ENCODE data around the gene STAP2. TPM values are rescaled to one million over a fixed set of nuclear protein-coding genes. Genes with fewer than 3 reads are reported as not detected.
A peak's percentile ranks its signal among the peaks of the same experiment; 100 is the strongest.

Gene STAP2
- total and polyA plus RNA-seq, 10 of the 15 experiments (the other 5 are each of a cell fraction or from before 2014, with no cell fraction given), result 0.84 to 22.4 (median 15.2) TPM

- TF ChIP-seq BRCA1 (IDR thresholded peaks at IDR 0.05; ENCODE audit: low read depth, low read length), result no peak
- peak; percentile 54 for TF ChIP-seq MTA2 (IDR thresholded peaks at IDR 0.05; ENCODE audit: low read depth)
- TF ChIP-seq TCF7 (IDR thresholded peaks at IDR 0.05; ENCODE audit: borderline replicate concordance), result no peak
- TF ChIP-seq YBX1 (IDR thresholded peaks at IDR 0.05), result no peak
- peak; percentile 71 for TF ChIP-seq LARP7 (IDR thresholded peaks at IDR 0.05)
- TF ChIP-seq SMC3 (IDR thresholded peaks at IDR 0.05; ENCODE audit: borderline replicate concordance, low read length), result peak; percentile 7; the same call in 1 of the 2 replicates
- TF ChIP-seq CEBPB (IDR thresholded peaks at IDR 0.05; ENCODE audit: borderline replicate concordance in 1 of 2, low read depth in 2 of 2, low read length in 2 of 2), result no peak
- TF ChIP-seq FOXK2 (IDR thresholded peaks at IDR 0.05), result no peak
- no peak for TF ChIP-seq ZZZ3 (IDR thresholded peaks at IDR 0.05; ENCODE audit: control insufficient read depth, insufficient read length, low read depth)
- TF ChIP-seq ZNF622 (IDR thresholded peaks at IDR 0.05), result no peak
- TF ChIP-seq MTA3 (IDR thresholded peaks at IDR 0.05; ENCODE audit: borderline replicate concordance, low read length), result no peak
- 0 out of 2 replicates have a peak, but pooled peaks have one; percentile 12 for TF ChIP-seq HCFC1 (IDR thresholded peaks at IDR 0.05; ENCODE audit: low read length)
- peak; percentile 58; the same call in 1 of the 2 replicates for TF ChIP-seq BACH1 (IDR thresholded peaks at IDR 0.05; ENCODE audit: borderline replicate concordance)
- TF ChIP-seq RUNX3 (IDR thresholded peaks at IDR 0.05; ENCODE audit: low read length), result peak; percentile 80
- peak; percentile 99 for TF ChIP-seq IKZF1 (conservative IDR thresholded peaks at IDR 0.05)
- TF ChIP-seq ZNF217 (IDR thresholded peaks at IDR 0.05), result no peak
- no peak for TF ChIP-seq ATF7 (IDR thresholded peaks at IDR 0.05; ENCODE audit: low read depth)
- no peak; the same call in 1 of the 2 replicates for TF ChIP-seq ZNF687 (IDR thresholded peaks at IDR 0.05)
- peak; percentile 85 for TF ChIP-seq ZNF207 (IDR thresholded peaks at IDR 0.05; ENCODE audit: borderline replicate concordance)
- TF ChIP-seq PAX8 (IDR thresholded peaks at IDR 0.05), result no peak
- no peak for TF ChIP-seq MYC (IDR thresholded peaks at IDR 0.05; ENCODE audit: insufficient read depth, insufficient read length, insufficient replicate concordance, low read length, severe bottlenecking)
- TF ChIP-seq, protein P1, sequence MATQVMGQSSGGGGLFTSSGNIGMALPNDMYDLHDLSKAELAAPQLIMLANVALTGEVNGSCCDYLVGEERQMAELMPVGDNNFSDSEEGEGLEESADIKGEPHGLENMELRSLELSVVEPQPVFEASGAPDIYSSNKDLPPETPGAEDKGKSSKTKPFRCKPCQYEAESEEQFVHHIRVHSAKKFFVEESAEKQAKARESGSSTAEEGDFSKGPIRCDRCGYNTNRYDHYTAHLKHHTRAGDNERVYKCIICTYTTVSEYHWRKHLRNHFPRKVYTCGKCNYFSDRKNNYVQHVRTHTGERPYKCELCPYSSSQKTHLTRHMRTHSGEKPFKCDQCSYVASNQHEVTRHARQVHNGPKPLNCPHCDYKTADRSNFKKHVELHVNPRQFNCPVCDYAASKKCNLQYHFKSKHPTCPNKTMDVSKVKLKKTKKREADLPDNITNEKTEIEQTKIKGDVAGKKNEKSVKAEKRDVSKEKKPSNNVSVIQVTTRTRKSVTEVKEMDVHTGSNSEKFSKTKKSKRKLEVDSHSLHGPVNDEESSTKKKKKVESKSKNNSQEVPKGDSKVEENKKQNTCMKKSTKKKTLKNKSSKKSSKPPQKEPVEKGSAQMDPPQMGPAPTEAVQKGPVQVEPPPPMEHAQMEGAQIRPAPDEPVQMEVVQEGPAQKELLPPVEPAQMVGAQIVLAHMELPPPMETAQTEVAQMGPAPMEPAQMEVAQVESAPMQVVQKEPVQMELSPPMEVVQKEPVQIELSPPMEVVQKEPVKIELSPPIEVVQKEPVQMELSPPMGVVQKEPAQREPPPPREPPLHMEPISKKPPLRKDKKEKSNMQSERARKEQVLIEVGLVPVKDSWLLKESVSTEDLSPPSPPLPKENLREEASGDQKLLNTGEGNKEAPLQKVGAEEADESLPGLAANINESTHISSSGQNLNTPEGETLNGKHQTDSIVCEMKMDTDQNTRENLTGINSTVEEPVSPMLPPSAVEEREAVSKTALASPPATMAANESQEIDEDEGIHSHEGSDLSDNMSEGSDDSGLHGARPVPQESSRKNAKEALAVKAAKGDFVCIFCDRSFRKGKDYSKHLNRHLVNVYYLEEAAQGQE (IDR thresholded peaks at IDR 0.05; ENCODE audit: low read depth, low read length), result 0 out of 2 replicates have a peak, but pooled peaks have one; percentile 15
- TF ChIP-seq NFIC (IDR thresholded peaks at IDR 0.05; ENCODE audit: low read depth, low read length), result no peak
- peak; percentile 85 for TF ChIP-seq RFX5 (IDR thresholded peaks at IDR 0.05; ENCODE audit: low read depth, low read length)
Observed at GRCh38 chr19:4342615-4343369, 4.2 kb upstream of the STAP2 start (continued).

Data from GM12878 (cell line).